ENCODE data around the gene OSER1. TPM values are rescaled to one million over a fixed set of nuclear protein-coding genes. Genes with fewer than 3 reads are reported as not detected.

The OSER1 gene
- polyA plus RNA-seq, 1 donor (not counting 4 experiments of a cell fraction or from before 2014, with no cell fraction given) = 41.5 TPM

GRCh38 chr20:44146272-44146671 lies 64.3 kb downstream of the OSER1 start:
- no peak overlapping the region for H3K9ac ChIP-seq (ENCODE audit: control insufficient read depth, extremely low read depth, insufficient read depth, low read length)
- H3K79me2 ChIP-seq (ENCODE audit: control insufficient read depth, insufficient read depth, low read length) = no peaks in the 10 kb centered on the region
- no peaks in the 10 kb centered on the region for H4K20me1 ChIP-seq (ENCODE audit: control insufficient read depth, extremely low read depth, insufficient read depth, low read length)
- DNase-seq (ENCODE audit: low read depth, low spot score) = no peak
- H3K27ac ChIP-seq (ENCODE audit: control insufficient read depth, insufficient read depth, low read length) = no peak overlapping the region
- FAIRE-seq = no peak
- no peaks in the 10 kb centered on the region for H3K9me3 ChIP-seq (ENCODE audit: control insufficient read depth, low read depth, low read length)
- H3K27me3 ChIP-seq (ENCODE audit: control insufficient read depth, extremely low read depth, insufficient read depth, low read length) = no peaks in the 10 kb centered on the region
- peaks cover 0 to 2% of the 10 kb centered on the region in 2 experiments for H3K36me3 ChIP-seq (ENCODE audit: control insufficient read depth in 2 of 2, extremely low read depth in 1 of 2, insufficient read depth in 2 of 2, low read length in 2 of 2)
- no peaks in the 10 kb centered on the region for H3K9me1 ChIP-seq (ENCODE audit: control insufficient read depth, extremely low read depth, insufficient read depth, low read length)
- dilution Hi-C loops (cut with MboI; ENCODE audit: extremely low pct_ligation_motif_present, low sequenced_read_pairs) = no loop called here
- no peak overlapping the region for H2AFZ ChIP-seq (ENCODE audit: control insufficient read depth, low read length)
- TF ChIP-seq, protein P1, sequence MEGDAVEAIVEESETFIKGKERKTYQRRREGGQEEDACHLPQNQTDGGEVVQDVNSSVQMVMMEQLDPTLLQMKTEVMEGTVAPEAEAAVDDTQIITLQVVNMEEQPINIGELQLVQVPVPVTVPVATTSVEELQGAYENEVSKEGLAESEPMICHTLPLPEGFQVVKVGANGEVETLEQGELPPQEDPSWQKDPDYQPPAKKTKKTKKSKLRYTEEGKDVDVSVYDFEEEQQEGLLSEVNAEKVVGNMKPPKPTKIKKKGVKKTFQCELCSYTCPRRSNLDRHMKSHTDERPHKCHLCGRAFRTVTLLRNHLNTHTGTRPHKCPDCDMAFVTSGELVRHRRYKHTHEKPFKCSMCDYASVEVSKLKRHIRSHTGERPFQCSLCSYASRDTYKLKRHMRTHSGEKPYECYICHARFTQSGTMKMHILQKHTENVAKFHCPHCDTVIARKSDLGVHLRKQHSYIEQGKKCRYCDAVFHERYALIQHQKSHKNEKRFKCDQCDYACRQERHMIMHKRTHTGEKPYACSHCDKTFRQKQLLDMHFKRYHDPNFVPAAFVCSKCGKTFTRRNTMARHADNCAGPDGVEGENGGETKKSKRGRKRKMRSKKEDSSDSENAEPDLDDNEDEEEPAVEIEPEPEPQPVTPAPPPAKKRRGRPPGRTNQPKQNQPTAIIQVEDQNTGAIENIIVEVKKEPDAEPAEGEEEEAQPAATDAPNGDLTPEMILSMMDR (optimal IDR thresholded peaks at IDR 0.05 in 1 of 3, IDR thresholded peaks at IDR 0.05 in 1 of 3, conservative IDR thresholded peaks at IDR 0.05 in 1 of 3; ENCODE audit: extremely low read depth in 1 of 3, insufficient read depth in 2 of 3, low read length in 3 of 3) = no peak
- TF ChIP-seq EZH2 (IDR thresholded peaks at IDR 0.05; ENCODE audit: low read length) = no peak
- no peak overlapping the region for H3K4me3 ChIP-seq (ENCODE audit: control insufficient read depth in 2 of 3, extremely low read depth in 1 of 3, insufficient read depth in 2 of 3, low read depth in 1 of 3, low read length in 3 of 3)
- H3K4me2 ChIP-seq (ENCODE audit: control insufficient read depth, extremely low read depth, insufficient read depth, low read depth, low read length) = no peak overlapping the region
- H3K4me1 ChIP-seq (ENCODE audit: control insufficient read depth, extremely low read depth, insufficient read depth, low read length) = peaks cover 4% of the 10 kb centered on the region

Other genes with a start within 250 kb of the OSER1 start
- 2.5 to 2.9 TPM (median 2.8 TPM) in 3 replicates for gene JPH2, start 23.6 kb downstream of the OSER1 start, polyA plus RNA-seq
- gene GDAP1L1, start 36.5 kb upstream of the OSER1 start, polyA plus RNA-seq = not detected in 3 replicates
- 2.1 to 4.3 TPM (median 2.9 TPM) in 3 replicates for gene FITM2, start 100.4 kb upstream of the OSER1 start, polyA plus RNA-seq
- gene R3HDML, start 126.3 kb upstream of the OSER1 start, polyA plus RNA-seq = not detected in 3 replicates
- gene HNF4A, start 144.9 kb upstream of the OSER1 start, polyA plus RNA-seq = 0.01 TPM in 1 of 3 replicates, not detected in the others